GM18508 (cell line): ENCODE measurements around the gene GPC5.

Source experiments
- ATAC-seq: cut with Tn5 transposase; IDR thresholded peaks from one replicate; pipeline ENCODE4 v1.9.1; 2021; ENCODE audit warnings: moderate number of reproducible peaks; ENCODE audit not compliant: insufficient read depth, unreplicated experiment

Gene GPC5

GRCh38 chr13:91698308-91698707 lies 299.9 kb downstream of the GPC5 start:
- ATAC-seq: no peak

- no peak for ATAC-seq
Measured at GRCh38 chr13:91698767-91699166, 300.3 kb downstream of the GPC5 start.

GRCh38 chr13:91699863-91700262 lies 301.4 kb downstream of the GPC5 start:
- no peak for ATAC-seq

- no peak for ATAC-seq
Measured at GRCh38 chr13:91701975-91702374, 303.6 kb downstream of the GPC5 start.

GRCh38 chr13:91702411-91702810 lies 304.0 kb downstream of the GPC5 start:
- ATAC-seq: no peak

GRCh38 chr13:91704398-91704797 lies 306.0 kb downstream of the GPC5 start:
- no peak for ATAC-seq

- no peak for ATAC-seq
Measured at GRCh38 chr13:91708558-91708957, 310.1 kb downstream of the GPC5 start.

- no peak for ATAC-seq
Measured at GRCh38 chr13:91709180-91709579, 310.8 kb downstream of the GPC5 start.

- ATAC-seq: no peak
Measured at GRCh38 chr13:91710733-91711132, 312.3 kb downstream of the GPC5 start.

GRCh38 chr13:91714855-91715254 lies 316.4 kb downstream of the GPC5 start:
- no peak for ATAC-seq

- ATAC-seq: no peak
Measured at GRCh38 chr13:91716436-91717065, 318.1 kb downstream of the GPC5 start.

- ATAC-seq: no peak
Measured at GRCh38 chr13:91719033-91719432, 320.6 kb downstream of the GPC5 start.

GRCh38 chr13:91721413-91721812 lies 323.0 kb downstream of the GPC5 start:
- no peak for ATAC-seq

- ATAC-seq: no peak
Measured at GRCh38 chr13:91722267-91722884, 324.0 kb downstream of the GPC5 start.

GRCh38 chr13:91724591-91724990 lies 326.2 kb downstream of the GPC5 start:
- no peak for ATAC-seq

- no peak for ATAC-seq
Measured at GRCh38 chr13:91725646-91726045, 327.2 kb downstream of the GPC5 start.

GRCh38 chr13:91726671-91727070 lies 328.2 kb downstream of the GPC5 start:
- ATAC-seq: no peak

GRCh38 chr13:91729859-91730258 lies 331.4 kb downstream of the GPC5 start:
- no peak for ATAC-seq

GRCh38 chr13:91739751-91740150 lies 341.3 kb downstream of the GPC5 start:
- ATAC-seq: no peak

- no peak for ATAC-seq
Measured at GRCh38 chr13:91740756-91741155, 342.3 kb downstream of the GPC5 start.

- no peak for ATAC-seq
Measured at GRCh38 chr13:91741925-91742324, 343.5 kb downstream of the GPC5 start.

GRCh38 chr13:91744284-91744683 lies 345.9 kb downstream of the GPC5 start:
- ATAC-seq: no peak
